Karpas-422 (cell line): ENCODE measurements around the gene SH2D5. TPM values are rescaled to one million over a fixed set of nuclear protein-coding genes. Genes with fewer than 3 reads are reported as not detected.
A peak's percentile ranks its signal among the peaks of the same experiment; 100 is the strongest.

Source experiments
- DNase-seq: peaks from one replicate; pipeline ENCODE4 v3.0.0-alpha.2; 2015
- H2AFZ ChIP-seq: fragments of 200-600 bp; sonication (generic); 2 replicates; pipeline ENCODE4 v1.6.1; 2014; ENCODE audit warnings: antibody characterized with exemption, low read length, mixed read lengths
- H3K27ac ChIP-seq: fragments of 200-600 bp; sonication (generic); 2 replicates; pipeline ENCODE4 v1.5.1; 2014; ENCODE audit warnings: mild to moderate bottlenecking, low read length, moderate library complexity
- H3K27me3 ChIP-seq: fragments of 200-600 bp; sonication (generic); 2 replicates; pipeline ENCODE4 v1.6.1; 2014; ENCODE audit warnings: low read length, mixed read lengths
- H3K36me3 ChIP-seq: fragments of 200-600 bp; sonication (generic); 2 replicates; pipeline ENCODE4 v1.6.1; 2014; ENCODE audit warnings: low read length, mixed read lengths; ENCODE audit not compliant: insufficient read depth
- H3K4me1 ChIP-seq: fragments of 200-600 bp; sonication (generic); 2 replicates; pipeline ENCODE4 v1.6.1; 2014; ENCODE audit warnings: mild to moderate bottlenecking, low read length, mixed read lengths
- H3K4me2 ChIP-seq: fragments of 200-600 bp; sonication (generic); 2 replicates; pipeline ENCODE4 v1.6.1; 2014; ENCODE audit warnings: low read length, low read depth, mild to moderate bottlenecking; ENCODE audit not compliant: poor library complexity, severe bottlenecking
- H3K4me3 ChIP-seq: fragments of 200-600 bp; sonication (generic); 2 replicates; pipeline ENCODE4 v1.5.1; 2014; ENCODE audit warnings: mild to moderate bottlenecking, antibody characterized with exemption, low read length, mixed read lengths
- H3K79me2 ChIP-seq: fragments of 200-600 bp; sonication (generic); 2 replicates; pipeline ENCODE4 v1.6.1; 2014; ENCODE audit warnings: mild to moderate bottlenecking, low read length, mixed read lengths
- H3K9ac ChIP-seq: fragments of 200-600 bp; sonication (generic); 2 replicates; pipeline ENCODE4 v1.6.0; 2014; ENCODE audit warnings: low read length
- H3K9me2 ChIP-seq: fragments of 200-600 bp; sonication (generic), shearing (Covaris generic); replicated peaks from 2 replicates; pipeline ENCODE4 v1.6.0; 2014; ENCODE audit warnings: mild to moderate bottlenecking, low read length, moderate library complexity; ENCODE audit not compliant: insufficient read depth
- H3K9me3 ChIP-seq: fragments of 300-700, 200-600 bp; sonication (generic); 2 replicates; pipeline ENCODE4 v1.6.1; 2014; ENCODE audit warnings: low read length, mixed read lengths
- H4K20me1 ChIP-seq: fragments of 200-600 bp; sonication (generic); 2 replicates; pipeline ENCODE4 v1.6.1; 2014; ENCODE audit warnings: mild to moderate bottlenecking, antibody characterized with exemption, low read length, low read depth; ENCODE audit not compliant: insufficient read depth
- total RNA-seq: library from RNA; depleted of rRNA; stranded (reverse); fragments of >200 nt; shearing (Covaris generic); gene quantifications from 2 replicates; pipeline ENCODE4 v1.2.3, GENCODE V29; 2014; ENCODE audit warnings: low replicate concordance

SH2D5 gene
- total RNA-seq, 1 experiment from 2014 or later, result not detected

DNA sequence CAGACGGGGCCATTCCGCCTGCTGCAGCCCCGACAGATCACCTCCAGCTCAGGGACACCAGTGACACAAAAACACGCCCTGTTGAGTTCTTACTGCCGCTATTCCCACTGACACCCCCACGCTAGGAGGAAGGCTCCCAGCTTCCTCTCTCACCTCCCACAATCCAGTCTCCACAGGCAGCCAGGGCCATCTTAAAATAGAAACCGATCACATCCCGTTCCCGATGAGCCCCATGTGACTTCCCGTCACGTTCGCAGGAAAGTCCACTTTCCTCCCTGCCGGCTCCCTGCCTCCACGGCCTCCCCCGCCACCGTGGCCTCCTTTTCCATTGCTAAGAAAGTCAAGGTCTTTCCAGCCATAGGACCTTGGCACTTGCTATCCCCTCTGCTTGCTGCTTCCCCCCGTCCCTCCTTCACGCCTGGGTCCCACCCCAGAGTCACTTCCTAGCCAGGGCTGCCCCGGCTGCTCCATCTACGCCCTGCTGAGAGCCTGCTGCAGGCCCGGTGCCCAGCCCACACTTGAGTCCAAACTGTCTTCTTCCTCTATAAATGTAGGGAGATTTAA, 47.3 kb downstream of the SH2D5 start:
- Histone ChIP-seq H3K27ac (no peak overlapping the region), H3K4me3 (no peak overlapping the region), H3K36me3 (no peaks in the 10 kb centered on the region), H3K9me2 (no peaks in the 10 kb centered on the region), H3K9ac (no peak overlapping the region), H2AFZ (no peak overlapping the region), H3K27me3 (no peaks in the 10 kb centered on the region), H3K4me2 (no peak overlapping the region), H3K9me3 (no peaks in the 10 kb centered on the region), H3K79me2 (no peaks in the 10 kb centered on the region), H4K20me1 (no peaks in the 10 kb centered on the region), H3K4me1 (no peaks in the 10 kb centered on the region)
- DNase-seq, result peak; percentile 35

DNA sequence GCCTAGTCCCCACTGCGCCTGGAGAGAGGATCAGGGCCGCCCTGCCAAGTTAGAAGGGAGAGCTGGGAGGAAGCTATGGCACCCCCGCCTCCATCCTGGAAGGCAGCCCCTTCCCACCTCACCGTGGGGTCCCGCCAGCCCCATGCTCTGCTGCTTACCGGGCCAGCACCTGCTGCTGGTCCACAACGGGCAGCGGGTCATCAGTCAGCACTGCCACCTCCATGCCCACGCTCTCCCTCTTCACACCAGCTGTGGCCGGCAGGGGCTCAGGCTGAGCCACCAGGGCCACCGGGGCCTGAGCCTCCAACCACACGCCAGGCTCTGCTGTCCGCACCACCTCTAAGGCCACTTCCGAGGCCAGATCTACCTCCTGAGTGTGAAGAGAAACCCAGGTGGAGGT, 47.9 kb downstream of the SH2D5 start:
- Histone ChIP-seq H3K9me2 (no peaks in the 10 kb centered on the region), H3K9ac (no peak overlapping the region), H3K27ac (no peak overlapping the region), H3K4me3 (no peak overlapping the region), H2AFZ (no peak overlapping the region), H3K79me2 (no peaks in the 10 kb centered on the region), H3K36me3 (no peaks in the 10 kb centered on the region), H3K4me2 (no peak overlapping the region), H3K9me3 (no peaks in the 10 kb centered on the region), H3K4me1 (no peaks in the 10 kb centered on the region), H3K27me3 (no peaks in the 10 kb centered on the region), H4K20me1 (no peaks in the 10 kb centered on the region)
- no peak for DNase-seq

DNA sequence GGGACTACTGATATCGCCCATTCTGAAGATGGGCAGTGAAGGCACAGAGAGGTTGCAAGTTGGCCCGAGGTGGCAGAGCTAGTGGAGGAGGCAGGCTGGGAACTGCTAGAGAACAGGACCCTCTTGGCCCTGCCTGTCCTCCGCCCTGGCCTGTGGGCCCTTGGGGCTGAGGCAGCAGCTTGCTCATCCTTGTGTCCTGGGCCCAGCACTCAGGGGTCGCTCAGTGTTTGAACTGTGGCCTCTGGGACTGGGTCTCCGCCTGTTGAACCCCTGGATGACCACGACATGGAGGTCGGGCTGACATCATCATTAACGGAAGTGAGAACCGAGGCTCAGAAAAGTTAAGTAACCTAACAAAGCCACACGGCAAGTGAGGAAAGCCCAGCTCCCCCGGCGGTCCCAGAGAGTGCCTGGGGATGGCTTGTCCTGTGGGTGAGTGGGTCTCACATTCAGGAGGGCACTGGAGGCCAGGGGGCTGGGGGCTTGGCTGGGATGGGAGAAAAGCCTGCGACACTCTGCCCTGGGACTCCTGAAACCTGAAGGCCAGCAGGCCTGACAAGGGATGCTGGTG, 48.4 kb downstream of the SH2D5 start:
- H3K9ac ChIP-seq, result no peak overlapping the region
- no peaks in the 10 kb centered on the region for H3K9me3 ChIP-seq
- no peak overlapping the region for H3K4me3 ChIP-seq
- no peak for DNase-seq
- no peak overlapping the region for H3K4me2 ChIP-seq
- H4K20me1 ChIP-seq, result no peaks in the 10 kb centered on the region
- H3K9me2 ChIP-seq, result no peaks in the 10 kb centered on the region
- no peaks in the 10 kb centered on the region for H3K79me2 ChIP-seq
- H3K27me3 ChIP-seq, result no peaks in the 10 kb centered on the region
- H3K27ac ChIP-seq, result no peak overlapping the region
- H2AFZ ChIP-seq, result no peak overlapping the region
- H3K36me3 ChIP-seq, result no peaks in the 10 kb centered on the region
- no peaks in the 10 kb centered on the region for H3K4me1 ChIP-seq

DNA sequence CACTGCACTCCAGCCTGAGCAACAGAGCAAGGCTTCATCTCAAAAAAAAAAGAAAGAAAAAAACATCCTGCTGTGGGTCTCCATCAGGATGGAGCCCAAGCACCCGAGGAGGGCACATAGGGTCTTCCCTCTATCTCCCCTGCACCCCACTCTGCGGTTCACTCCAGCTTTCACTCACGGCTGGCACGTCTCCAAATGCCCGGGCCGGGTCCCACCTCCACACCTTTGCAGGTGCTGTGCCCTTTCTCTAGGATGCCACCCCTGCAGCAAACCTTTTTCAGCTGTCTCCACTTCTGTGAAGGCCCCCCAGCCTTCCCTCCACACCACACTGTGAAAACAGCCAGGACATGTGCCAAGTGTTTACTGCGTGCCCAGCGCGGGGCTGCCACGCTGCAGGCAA, 48.9 kb downstream of the SH2D5 start:
- H3K4me3 ChIP-seq, result no peak overlapping the region

DNA sequence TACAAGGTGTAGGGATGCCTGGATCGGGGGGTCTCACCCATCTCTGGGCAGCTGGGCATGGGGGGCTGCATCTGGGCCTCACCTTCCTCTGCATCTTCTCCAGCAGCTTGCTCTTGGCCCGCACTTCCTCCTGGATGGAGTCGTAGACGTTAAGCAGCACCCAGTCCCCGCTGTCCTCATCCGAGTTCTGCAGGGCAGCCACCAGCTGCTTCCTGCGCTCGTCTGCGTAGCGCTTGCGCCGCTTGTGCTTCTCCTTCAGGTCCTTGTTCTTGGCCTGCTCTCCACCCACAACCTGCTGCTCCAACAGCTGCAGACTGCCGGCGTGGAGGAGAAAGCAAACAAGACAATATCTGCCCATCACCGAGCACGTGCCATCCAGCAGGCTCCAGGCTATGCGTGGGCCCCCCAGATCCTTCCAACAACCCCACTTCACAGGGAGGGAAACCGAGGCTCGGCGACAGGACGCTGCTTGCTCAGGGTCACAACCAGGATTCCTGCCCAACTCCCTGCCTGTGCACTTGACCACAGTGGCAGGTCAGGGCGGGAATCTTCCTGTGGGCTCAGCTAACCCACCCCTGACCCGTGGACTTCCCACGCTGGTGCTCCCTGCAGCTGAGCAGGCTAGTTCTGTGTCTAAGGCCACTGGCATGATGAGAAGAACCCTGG, 49.8 kb downstream of the SH2D5 start:
- H3K4me3 ChIP-seq, result no peak overlapping the region
- DNase-seq, result no peak
- H4K20me1 ChIP-seq, result no peaks in the 10 kb centered on the region
- H3K4me1 ChIP-seq, result no peaks in the 10 kb centered on the region
- H3K9me2 ChIP-seq, result no peaks in the 10 kb centered on the region
- H3K36me3 ChIP-seq, result no peaks in the 10 kb centered on the region
- no peaks in the 10 kb centered on the region for H3K9me3 ChIP-seq
- no peak overlapping the region for H2AFZ ChIP-seq
- H3K79me2 ChIP-seq, result no peaks in the 10 kb centered on the region
- no peak overlapping the region for H3K27ac ChIP-seq
- no peaks in the 10 kb centered on the region for H3K27me3 ChIP-seq
- no peak overlapping the region for H3K9ac ChIP-seq
- H3K4me2 ChIP-seq, result no peak overlapping the region

More for the DNA sequence above, 48.9 kb downstream of the SH2D5 start:
- H3K9me3 ChIP-seq, result no peaks in the 10 kb centered on the region
- H3K9me2 ChIP-seq, result no peaks in the 10 kb centered on the region
- no peak for DNase-seq
- no peak overlapping the region for H3K27ac ChIP-seq
- H3K36me3 ChIP-seq, result no peaks in the 10 kb centered on the region
- H2AFZ ChIP-seq, result no peak overlapping the region
- H3K27me3 ChIP-seq, result no peaks in the 10 kb centered on the region
- H3K4me1 ChIP-seq, result no peaks in the 10 kb centered on the region
- no peak overlapping the region for H3K4me2 ChIP-seq
- no peaks in the 10 kb centered on the region for H3K79me2 ChIP-seq
- H3K9ac ChIP-seq, result no peak overlapping the region
- no peaks in the 10 kb centered on the region for H4K20me1 ChIP-seq

DNA sequence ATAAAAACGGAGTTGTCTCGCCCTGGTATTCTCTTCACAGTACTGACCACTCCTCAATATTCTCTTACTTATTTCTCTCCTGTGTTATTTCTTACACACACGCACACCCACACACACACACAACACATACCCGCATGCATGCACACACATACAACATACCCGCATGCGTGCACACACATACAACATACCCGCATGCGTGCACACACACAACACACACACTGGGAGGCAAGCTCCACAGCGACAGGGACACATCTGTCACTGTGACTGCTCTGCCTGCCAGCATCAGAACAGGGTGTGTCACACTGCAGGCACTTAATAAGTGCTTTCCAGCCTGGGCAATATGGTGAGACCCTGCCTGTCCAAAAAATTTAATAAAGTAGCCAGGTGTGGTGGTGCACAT, 50.5 kb downstream of the SH2D5 start:
- no peaks in the 10 kb centered on the region for H3K79me2 ChIP-seq
- H3K36me3 ChIP-seq, result no peaks in the 10 kb centered on the region
- H4K20me1 ChIP-seq, result no peaks in the 10 kb centered on the region
- H3K4me3 ChIP-seq, result no peak overlapping the region
- H3K9ac ChIP-seq, result no peak overlapping the region
- H2AFZ ChIP-seq, result no peak overlapping the region
- no peaks in the 10 kb centered on the region for H3K9me3 ChIP-seq
- no peaks in the 10 kb centered on the region for H3K9me2 ChIP-seq
- H3K27me3 ChIP-seq, result no peaks in the 10 kb centered on the region
- no peak for DNase-seq
- H3K27ac ChIP-seq, result no peak overlapping the region
- no peak overlapping the region for H3K4me2 ChIP-seq
- H3K4me1 ChIP-seq, result no peaks in the 10 kb centered on the region

DNA sequence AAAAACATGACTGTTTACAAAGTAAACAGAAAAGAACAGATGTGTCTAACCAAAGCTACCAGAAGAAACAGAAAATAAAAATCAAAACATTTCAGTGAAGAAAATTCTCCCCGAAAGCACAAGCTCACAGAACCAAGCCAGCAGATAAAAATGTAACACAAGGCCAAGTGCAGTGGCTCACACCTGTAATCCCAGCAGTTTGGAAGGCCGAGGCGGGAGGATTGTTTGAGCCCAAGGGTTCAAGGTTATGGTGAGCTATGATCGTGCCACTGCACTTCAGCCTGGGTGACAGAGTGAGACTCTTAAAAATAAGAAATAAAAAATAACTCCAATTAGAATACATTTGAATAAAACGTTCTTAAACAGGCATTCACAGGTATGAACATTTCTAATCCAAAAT, 52.2 kb downstream of the SH2D5 start:
- H3K36me3 ChIP-seq, result no peaks in the 10 kb centered on the region
- H3K4me2 ChIP-seq, result no peak overlapping the region
- H3K4me1 ChIP-seq, result no peaks in the 10 kb centered on the region
- H3K79me2 ChIP-seq, result no peaks in the 10 kb centered on the region
- no peaks in the 10 kb centered on the region for H3K27me3 ChIP-seq
- H3K9ac ChIP-seq, result no peak overlapping the region
- H3K27ac ChIP-seq, result no peak overlapping the region
- H3K9me3 ChIP-seq, result no peaks in the 10 kb centered on the region
- H3K9me2 ChIP-seq, result no peaks in the 10 kb centered on the region
- H4K20me1 ChIP-seq, result no peaks in the 10 kb centered on the region
- H2AFZ ChIP-seq, result no peak overlapping the region
- no peak overlapping the region for H3K4me3 ChIP-seq
- no peak for DNase-seq

DNA sequence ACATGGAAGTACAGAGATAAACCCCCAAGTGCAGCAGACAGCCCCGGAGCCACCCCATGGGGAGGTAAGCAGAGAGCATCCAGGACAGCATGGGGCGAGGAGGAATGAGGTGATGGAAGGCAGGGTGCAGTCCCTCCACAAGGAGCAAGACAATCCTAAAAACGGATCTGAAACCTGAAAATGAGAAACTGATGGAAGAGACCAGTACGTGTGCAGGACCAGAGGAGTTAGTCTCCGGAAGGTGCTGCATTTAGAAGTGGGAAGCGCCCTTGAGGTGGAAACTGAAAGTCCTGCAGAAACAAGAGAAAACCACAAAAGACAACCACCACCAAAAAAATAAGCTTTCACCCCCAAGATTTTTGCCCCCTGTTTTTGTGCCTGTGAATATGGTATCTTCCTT, 53.9 kb downstream of the SH2D5 start:
- Histone ChIP-seq H3K27me3 (no peaks in the 10 kb centered on the region), H3K4me3 (no peak overlapping the region), H2AFZ (no peak overlapping the region), H4K20me1 (no peaks in the 10 kb centered on the region), H3K36me3 (no peaks in the 10 kb centered on the region), H3K9me2 (no peaks in the 10 kb centered on the region), H3K9ac (no peak overlapping the region), H3K4me1 (no peaks in the 10 kb centered on the region), H3K4me2 (no peak overlapping the region), H3K27ac (no peak overlapping the region), H3K9me3 (no peaks in the 10 kb centered on the region), H3K79me2 (no peaks in the 10 kb centered on the region)
- no peak for DNase-seq
